ENCODE measurements around the gene UTP15. TPM values are rescaled to one million over a fixed set of nuclear protein-coding genes. Genes with fewer than 3 reads are reported as not detected.
A peak's percentile ranks its signal among the peaks of the same experiment; 100 is the strongest.

UTP15 gene, protein sequence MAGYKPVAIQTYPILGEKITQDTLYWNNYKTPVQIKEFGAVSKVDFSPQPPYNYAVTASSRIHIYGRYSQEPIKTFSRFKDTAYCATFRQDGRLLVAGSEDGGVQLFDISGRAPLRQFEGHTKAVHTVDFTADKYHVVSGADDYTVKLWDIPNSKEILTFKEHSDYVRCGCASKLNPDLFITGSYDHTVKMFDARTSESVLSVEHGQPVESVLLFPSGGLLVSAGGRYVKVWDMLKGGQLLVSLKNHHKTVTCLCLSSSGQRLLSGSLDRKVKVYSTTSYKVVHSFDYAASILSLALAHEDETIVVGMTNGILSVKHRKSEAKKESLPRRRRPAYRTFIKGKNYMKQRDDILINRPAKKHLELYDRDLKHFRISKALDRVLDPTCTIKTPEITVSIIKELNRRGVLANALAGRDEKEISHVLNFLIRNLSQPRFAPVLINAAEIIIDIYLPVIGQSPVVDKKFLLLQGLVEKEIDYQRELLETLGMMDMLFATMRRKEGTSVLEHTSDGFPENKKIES
- total RNA-seq = 10 to 100 TPM; 11.6 to 61.0 TPM

DNA sequence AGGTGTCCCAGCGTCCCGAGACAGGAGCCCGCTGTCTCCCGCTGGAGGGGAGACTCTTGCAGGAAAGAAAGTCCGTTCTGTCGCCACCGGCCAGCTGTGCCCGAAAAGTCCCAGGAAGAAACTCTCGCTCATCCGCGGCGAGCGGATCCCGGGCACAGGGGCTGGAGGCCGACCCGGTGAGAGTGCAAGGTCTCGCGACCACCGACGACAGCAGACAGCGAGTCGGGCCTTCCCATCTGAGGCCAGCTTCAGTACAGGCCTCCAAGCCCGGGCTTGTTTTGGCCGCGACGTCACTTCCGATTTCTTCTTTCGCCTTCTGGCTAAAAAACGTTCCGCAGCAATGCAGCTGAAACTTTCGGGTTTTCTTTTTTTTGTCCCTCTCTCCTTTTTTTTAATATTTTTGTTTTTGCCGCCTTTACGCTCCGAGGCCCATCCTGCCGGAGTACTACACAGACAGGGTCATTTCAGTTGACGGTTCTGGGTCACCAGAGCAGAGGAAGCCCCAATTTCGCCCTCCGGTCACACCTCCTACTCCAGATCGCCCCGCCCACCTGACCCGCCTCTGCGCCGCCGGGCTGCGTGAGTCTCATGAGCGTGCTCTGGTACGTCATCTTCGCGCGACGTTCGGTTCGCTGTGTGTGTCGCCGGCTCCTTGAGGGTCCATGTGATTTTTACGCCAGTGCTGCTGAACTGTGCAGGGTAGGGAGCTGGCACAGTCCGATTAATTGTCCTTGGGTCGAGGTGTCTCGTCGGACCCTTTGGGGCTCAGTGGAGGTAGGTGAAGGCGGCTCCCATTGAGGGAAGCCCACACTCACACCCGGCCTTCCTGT lies at the start of gene UTP15, which contains the start of gene ANKRA2:
UTP15 (plus strand) TSS at position 605 of the 830 bp plus-strand sequence. CDS start 1,602 bp downstream, outside the sequence.
ANKRA2 (minus strand) TSS at position 501 of the 830 bp plus-strand sequence. CDS start 2,758 bp downstream, outside the sequence.
- TF ChIP-seq, protein P1, sequence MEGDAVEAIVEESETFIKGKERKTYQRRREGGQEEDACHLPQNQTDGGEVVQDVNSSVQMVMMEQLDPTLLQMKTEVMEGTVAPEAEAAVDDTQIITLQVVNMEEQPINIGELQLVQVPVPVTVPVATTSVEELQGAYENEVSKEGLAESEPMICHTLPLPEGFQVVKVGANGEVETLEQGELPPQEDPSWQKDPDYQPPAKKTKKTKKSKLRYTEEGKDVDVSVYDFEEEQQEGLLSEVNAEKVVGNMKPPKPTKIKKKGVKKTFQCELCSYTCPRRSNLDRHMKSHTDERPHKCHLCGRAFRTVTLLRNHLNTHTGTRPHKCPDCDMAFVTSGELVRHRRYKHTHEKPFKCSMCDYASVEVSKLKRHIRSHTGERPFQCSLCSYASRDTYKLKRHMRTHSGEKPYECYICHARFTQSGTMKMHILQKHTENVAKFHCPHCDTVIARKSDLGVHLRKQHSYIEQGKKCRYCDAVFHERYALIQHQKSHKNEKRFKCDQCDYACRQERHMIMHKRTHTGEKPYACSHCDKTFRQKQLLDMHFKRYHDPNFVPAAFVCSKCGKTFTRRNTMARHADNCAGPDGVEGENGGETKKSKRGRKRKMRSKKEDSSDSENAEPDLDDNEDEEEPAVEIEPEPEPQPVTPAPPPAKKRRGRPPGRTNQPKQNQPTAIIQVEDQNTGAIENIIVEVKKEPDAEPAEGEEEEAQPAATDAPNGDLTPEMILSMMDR (IDR thresholded peaks at IDR 0.05) = no peak

DNA sequence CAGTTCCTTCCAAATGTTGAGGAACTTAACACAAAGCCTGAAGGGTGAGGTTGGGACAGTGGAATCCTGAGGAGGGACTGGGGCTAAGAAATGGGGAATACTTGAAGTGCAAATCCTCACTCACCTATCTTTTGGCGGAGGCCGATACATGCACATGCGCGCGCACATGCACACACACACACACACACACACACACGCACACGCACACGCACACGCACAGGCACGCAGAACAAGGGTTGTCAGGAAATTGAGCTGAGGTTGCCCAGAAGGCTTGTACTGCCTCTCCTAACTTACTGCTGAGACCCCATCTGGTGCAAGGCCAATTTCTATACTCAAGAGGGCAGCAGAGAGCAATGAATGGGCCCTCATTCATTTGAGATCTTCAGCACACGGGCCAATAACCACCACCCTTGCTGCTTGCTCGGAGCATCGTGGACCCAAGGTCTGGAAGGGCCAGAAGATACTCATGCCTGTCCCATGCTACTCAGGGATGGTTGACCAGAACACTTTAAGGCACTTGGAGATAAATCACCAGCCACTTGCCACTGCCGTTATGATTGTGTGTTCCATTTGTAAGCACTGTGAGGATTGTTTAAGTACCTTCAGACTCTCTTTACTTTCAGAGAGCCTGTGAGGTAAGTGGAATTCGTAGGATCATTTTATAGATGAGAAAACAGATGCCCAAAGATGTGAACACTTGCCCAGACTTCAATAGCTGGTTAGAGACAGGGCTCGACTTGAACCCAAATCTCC lies 45.8 kb upstream of the UTP15 start:
- Histone ChIP-seq H3K36me3 (no peaks in the 10 kb centered on the region), H3K27ac (no peak overlapping the region), H3K9me3 (no peaks in the 10 kb centered on the region), H3K4me1 (ENCODE audit: control insufficient read depth in 1 of 2, low read depth in 2 of 2) (peaks cover 4 to 25% of the 10 kb centered on the region in 2 donors), H3K27me3 (replicated peaks; ENCODE audit: insufficient read depth) (no peaks in the 10 kb centered on the region), H3K4me3 (no peak overlapping the region)
- DNase-seq (ENCODE audit: low spot score) (peak; percentile 26), ATAC-seq (ENCODE audit: insufficient number of reproducible peaks, low FRiP score, low read depth) (peak; percentile 77)
- TF ChIP-seq, protein P1 (IDR thresholded peaks at IDR 0.05) = peak; percentile 71

More for the DNA sequence above, at the start of gene UTP15, which contains the start of gene ANKRA2:
- H3K9me3 ChIP-seq = no peaks in the 10 kb centered on the region
- H3K4me1 ChIP-seq (ENCODE audit: control insufficient read depth in 1 of 2, low read depth in 2 of 2) = peaks cover 18 to 32% of the 10 kb centered on the region in 2 donors
- peak; percentile 98 for DNase-seq (ENCODE audit: low spot score)
- peak; percentile 97 for ATAC-seq (ENCODE audit: insufficient number of reproducible peaks, low FRiP score, low read depth)
- peak within 1 kb of the TSS; percentile 85 for H3K4me3 ChIP-seq
- peaks cover 10% of the 10 kb centered on the region for H3K36me3 ChIP-seq
- no peaks in the 10 kb centered on the region for H3K27me3 ChIP-seq (replicated peaks; ENCODE audit: insufficient read depth)
- H3K27ac ChIP-seq = peak within 1 kb of the TSS; percentile 89 to 93

DNA sequence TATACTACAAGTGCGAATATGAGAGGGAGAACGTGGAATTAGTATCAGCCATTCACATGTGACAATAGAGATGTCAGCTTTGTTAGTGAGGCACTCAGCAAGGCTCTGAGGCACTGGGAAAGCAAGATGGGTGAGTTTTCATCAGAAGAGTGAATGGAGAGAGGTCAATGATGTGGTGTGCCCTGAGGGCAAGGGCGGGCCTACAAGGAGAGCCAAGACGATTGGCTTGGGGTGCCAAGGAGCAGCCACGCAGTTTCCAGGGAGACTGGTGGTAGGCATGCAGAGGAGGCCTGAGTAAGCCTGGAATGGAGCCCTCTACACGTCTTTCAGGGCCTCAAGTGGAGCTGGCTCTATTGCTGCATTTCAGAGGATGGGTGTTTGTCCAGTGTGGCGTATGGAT lies 42.6 kb upstream of the UTP15 start:
- Histone ChIP-seq H3K27me3 (replicated peaks; ENCODE audit: insufficient read depth) (no peaks in the 10 kb centered on the region), H3K36me3 (no peaks in the 10 kb centered on the region), H3K9me3 (no peaks in the 10 kb centered on the region), H3K4me3 (no peak overlapping the region), H3K4me1 (ENCODE audit: control insufficient read depth in 1 of 2, low read depth in 2 of 2) (peaks cover 13 to 44% of the 10 kb centered on the region in 2 donors), H3K27ac (no peak overlapping the region)
- TF ChIP-seq, protein P1 (IDR thresholded peaks at IDR 0.05) = no peak
- ATAC-seq (ENCODE audit: insufficient number of reproducible peaks, low FRiP score, low read depth) (no peak), DNase-seq (ENCODE audit: low spot score) (no peak)

DNA sequence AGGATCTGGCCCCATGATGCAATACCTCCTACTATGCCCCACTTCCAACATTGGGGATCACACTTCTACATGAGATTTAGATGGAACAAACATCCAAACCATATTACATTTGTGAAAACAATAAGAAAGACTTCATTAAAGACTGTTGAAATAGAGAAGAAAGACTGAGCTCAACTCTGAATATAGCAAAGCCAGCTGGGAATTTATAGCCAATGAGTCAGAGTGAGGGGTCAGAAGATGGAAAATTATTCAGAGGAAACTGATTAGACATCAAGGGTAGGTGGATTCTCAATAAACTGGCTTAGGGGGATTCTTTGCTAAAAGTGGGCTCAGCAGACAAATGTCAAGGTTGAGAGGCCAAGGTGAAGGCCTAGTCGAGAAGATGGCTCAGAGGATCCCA lies 41.7 kb upstream of the UTP15 start:
- TF ChIP-seq, protein P1 (IDR thresholded peaks at IDR 0.05) = no peak
- DNase-seq (ENCODE audit: low spot score) = no peak
- no peak overlapping the region for H3K27ac ChIP-seq
- H3K36me3 ChIP-seq = no peaks in the 10 kb centered on the region
- H3K4me1 ChIP-seq (ENCODE audit: control insufficient read depth in 1 of 2, low read depth in 2 of 2) = peaks cover 13 to 44% of the 10 kb centered on the region in 2 donors
- no peaks in the 10 kb centered on the region for H3K27me3 ChIP-seq (replicated peaks; ENCODE audit: insufficient read depth)
- no peak overlapping the region for H3K4me3 ChIP-seq
- no peaks in the 10 kb centered on the region for H3K9me3 ChIP-seq
- ATAC-seq (ENCODE audit: insufficient number of reproducible peaks, low FRiP score, low read depth) = no peak

Measured in thoracic aorta (tissue), 2 donors.